Measurements from ENCODE around the gene HCCS.
"Not testable (repeated sequence)": the region's sequence is repeated elsewhere in the genome, so short reads cannot be mapped to it uniquely, and the experiment has no call there.

GRCh38 chrX:11123087-11123486 is 12.0 kb downstream of the HCCS start:
- TF ChIP-seq CTCF (IDR thresholded peaks at IDR 0.05); ATF3 (CRISPR knock-in tag; conservative IDR thresholded peaks at IDR 0.05); ZBTB21 (CRISPR knock-in tag; IDR thresholded peaks at IDR 0.05; ENCODE audit: borderline replicate concordance); USF2 (CRISPR knock-in tag; IDR thresholded peaks at IDR 0.05); ATF6 (CRISPR knock-in tag; IDR thresholded peaks at IDR 0.05); MLX (CRISPR knock-in tag; IDR thresholded peaks at IDR 0.05); TCF7 (CRISPR knock-in tag; IDR thresholded peaks at IDR 0.05; ENCODE audit: low read depth); SMAD3 (CRISPR knock-in tag; IDR thresholded peaks at IDR 0.05; ENCODE audit: borderline replicate concordance); KAT7 (CRISPR knock-in tag; IDR thresholded peaks at IDR 0.05; ENCODE audit: borderline replicate concordance); ARID4B (CRISPR knock-in tag; IDR thresholded peaks at IDR 0.05; ENCODE audit: borderline replicate concordance); ZNF416 (CRISPR knock-in tag; IDR thresholded peaks at IDR 0.05); TEAD4 (CRISPR knock-in tag; IDR thresholded peaks at IDR 0.05); SMAD4 (CRISPR knock-in tag; IDR thresholded peaks at IDR 0.05): not testable (repeated sequence)

Data from WTC11 (cell line).